ENCODE data around the gene TBX5.
A peak's percentile ranks its signal among the peaks of the same experiment; 100 is the strongest.

Gene TBX5

DNA sequence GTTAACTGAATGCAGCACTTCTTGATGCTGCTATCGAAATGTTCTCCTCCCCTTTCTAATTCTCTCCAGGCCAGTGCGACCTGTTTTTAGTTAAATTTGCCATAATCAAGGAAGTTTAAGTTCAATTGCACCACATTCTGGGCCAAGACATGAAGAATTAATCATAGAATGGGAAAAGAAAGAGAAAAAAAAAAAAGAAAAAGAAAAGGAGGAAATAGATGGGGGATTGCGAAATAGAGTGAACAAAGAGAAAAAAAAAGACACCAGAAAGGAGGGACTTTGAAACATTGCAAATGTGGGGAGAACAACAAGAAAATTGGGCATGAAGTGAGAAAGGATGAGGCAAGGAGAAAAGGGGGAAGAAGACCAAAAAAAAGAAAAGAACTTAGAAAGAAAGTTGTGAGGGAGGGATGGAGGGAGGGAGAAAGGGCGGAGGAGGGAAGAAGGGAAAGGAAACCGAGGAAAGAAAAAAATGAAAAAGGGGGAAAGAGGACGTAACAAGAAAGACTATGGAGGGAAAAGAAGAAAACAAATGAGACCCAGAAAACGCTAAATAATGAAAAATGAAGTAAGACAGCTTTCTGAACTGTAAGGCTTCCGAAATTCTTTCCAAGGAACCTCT lies 32.8 kb upstream of the TBX5 start:
- no peak for DNase-seq (ENCODE audit: low read depth)
- no peak overlapping the region for H3K4me3 ChIP-seq (ENCODE audit: low read depth, low read length)

DNA sequence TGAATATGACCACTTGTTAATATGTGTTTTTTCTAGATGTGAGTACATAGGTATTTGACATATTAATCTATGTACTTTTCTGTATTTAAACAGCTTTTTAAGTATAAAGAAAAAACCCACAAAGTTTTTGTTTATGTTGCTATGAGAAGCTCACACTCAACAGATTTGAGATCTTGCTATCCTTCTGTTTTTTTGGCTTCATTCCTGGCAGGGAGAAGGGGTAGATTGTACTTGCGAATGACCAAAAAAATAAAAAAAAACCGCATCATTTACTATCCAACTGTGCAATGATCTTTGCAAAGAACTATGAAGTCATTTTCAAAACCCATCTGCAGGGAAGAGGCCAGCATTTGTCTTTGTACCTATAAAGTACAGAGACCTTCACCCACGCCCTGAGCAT lies 28.4 kb upstream of the TBX5 start:
- DNase-seq (ENCODE audit: low read depth): no peak
- no peak overlapping the region for H3K4me3 ChIP-seq (ENCODE audit: low read depth, low read length)

DNA sequence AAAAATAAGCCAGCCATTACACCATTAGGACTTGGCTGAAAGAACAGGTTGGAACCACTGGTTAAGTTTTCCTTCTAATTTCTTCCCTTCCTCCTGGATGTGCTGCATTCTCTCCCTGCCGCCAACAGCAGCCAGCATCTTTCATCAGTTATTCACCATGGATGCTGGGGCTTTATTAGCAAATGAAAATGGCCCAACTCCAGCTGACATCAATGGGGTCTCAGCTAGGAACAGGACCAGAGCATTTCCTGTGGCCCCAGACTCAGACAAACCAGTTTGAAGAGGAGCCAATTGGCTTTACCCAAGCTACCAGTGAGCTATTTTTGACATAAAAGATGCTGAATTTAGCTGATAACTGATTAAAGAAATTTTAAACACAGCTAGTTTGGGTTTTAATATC lies 26.0 kb upstream of the TBX5 start:
- DNase-seq (ENCODE audit: low read depth): no peak
- H3K4me3 ChIP-seq (ENCODE audit: low read depth, low read length): no peak overlapping the region

DNA sequence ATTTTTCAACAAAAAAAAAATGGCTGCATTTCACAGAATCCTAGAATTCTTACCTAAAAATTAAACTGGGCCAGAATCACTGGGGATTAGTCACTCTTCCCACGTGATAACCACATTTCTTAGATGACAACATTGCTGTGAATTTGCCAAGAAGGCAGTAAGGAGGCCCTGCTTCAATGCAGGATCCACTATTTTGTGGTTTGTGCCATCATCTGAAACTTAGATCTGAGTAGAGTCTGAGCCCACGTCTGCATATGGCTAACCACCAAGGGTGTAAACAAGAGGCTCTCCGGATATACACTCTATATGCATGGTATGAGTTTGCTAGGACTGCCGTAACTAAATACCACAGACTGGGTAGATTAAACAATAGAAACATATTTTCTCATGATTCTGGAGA lies 24.4 kb upstream of the TBX5 start:
- DNase-seq (ENCODE audit: low read depth): peak; percentile 56

DNA sequence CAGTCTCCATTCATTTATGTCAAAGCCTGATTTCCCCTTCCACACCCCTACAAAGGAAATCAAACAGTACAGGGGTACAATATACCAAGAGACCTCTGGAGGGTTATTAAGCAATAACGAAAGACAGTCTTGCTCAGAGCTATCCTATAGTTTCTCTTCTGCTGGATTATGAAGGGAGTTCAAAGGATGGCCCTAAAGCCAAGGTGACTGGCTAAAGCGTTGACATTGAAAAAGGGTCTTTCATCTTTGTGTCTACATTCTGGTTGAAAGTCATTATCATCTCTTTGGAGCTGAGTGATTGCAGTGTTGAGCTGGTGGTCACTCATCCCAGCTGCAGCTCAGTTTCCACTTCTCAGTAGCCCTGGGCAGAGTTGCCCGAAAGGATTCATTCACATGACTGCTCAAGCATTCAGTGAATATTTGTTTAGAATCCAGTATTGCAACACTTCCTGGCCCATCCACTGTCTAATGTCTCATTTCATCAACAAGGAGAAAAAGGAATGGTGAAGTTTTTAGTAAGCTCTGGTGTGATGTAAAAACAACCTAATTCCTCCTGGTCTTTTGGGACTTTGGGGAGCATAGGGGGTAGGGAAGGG lies 19.2 kb upstream of the TBX5 start:
- no peak overlapping the region for H3K4me3 ChIP-seq (ENCODE audit: low read depth, low read length)
- DNase-seq (ENCODE audit: low read depth): no peak

More for the DNA sequence above, 24.4 kb upstream of the TBX5 start:
- H3K4me3 ChIP-seq (ENCODE audit: low read depth, low read length): no peak overlapping the region

DNA sequence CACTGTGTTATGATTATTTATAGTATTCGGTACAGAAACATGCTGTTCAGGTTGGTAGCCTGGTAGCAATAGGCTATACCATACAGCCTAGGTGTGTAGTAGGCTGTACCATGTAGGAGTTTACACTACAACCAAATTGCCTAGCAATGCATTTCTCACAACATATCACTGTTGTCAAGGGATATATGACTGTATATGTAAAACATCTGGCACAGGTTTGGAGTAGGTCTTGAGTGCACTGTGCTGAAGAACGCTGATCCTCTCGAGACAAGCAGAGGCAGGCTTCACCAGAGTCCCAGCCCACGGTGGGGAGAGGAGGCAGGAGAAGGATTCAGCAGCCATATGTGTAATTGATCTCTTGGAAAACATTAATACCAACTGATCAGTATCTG lies 15.0 kb upstream of the TBX5 start:
- DNase-seq (ENCODE audit: low read depth): no peak
- H3K4me3 ChIP-seq (ENCODE audit: low read depth, low read length): no peak overlapping the region

DNA sequence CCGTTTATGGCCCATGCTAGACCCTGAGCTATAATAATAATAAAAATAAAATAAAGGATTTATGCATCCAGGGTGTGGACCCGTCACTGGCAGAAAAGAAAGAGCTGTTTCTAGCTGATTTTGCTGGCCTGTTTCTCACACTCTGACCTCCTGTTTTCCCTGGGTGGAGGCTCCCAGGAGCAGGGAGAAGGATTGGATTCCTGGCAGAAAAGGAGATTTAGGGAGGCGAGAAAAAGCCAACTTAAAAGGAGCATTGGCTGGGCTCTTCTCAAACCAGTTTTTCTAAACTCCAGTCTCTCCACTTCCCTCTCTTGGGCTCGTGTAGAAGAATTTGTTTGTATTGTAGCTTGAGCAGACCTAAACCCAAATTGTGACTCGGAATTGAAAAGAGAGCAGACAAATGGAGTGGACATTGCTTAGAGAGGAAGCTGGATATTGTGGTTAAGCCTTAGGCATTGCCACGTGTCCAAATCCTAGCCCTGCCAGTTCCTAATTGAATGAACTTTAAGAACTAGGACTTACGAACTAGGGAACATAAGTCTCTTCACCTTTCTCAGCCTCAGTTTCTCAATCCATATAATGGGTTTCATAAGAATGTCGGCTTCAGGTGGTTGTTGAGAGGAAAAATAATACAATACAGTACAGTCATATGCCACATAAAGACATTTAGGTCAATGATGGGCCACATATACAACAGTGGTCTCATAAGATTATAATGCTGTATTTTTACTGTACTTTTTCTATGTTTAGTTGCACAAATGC lies 14.4 kb upstream of the TBX5 start:
- no peak for DNase-seq (ENCODE audit: low read depth)
- no peak overlapping the region for H3K4me3 ChIP-seq (ENCODE audit: low read depth, low read length)

DNA sequence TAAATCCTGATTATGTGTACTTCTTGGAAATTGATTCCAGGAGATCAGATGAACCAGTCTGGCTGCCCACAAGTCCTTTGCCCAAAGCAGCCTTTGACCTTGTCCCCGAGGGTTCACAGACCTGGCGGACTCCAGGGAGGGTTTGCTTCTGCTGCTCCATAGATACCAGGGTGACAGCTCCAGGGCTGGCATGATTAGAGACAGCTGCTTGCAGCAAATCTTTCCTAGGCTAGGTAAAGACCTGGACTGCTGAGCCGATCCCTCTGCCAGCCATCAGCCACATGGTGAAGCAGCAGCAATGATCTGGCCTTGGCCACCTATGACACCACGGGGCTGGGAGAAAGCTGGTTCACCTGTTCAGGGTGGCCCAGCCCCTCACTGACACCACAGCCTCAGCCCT lies 10.1 kb upstream of the TBX5 start:
- H3K4me3 ChIP-seq (ENCODE audit: low read depth, low read length): no peak overlapping the region
- no peak for DNase-seq (ENCODE audit: low read depth)

DNA sequence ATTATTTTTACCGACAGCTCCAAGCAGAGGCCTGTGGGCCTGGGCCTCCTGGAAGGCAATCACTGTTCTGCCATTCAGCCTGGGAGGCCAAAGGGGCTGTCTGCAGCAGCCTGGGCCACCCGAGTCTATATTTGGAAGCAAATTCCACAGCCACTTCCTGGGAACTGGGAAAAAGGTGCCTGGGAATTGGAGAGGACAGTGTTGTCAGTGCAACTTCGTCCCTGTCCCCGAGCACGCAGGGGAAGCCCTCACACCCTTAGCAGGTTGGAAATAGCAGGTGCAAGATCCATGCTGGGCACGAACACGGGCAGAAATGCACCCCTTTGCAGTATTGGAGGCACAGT lies 9.6 kb upstream of the TBX5 start:
- no peak overlapping the region for H3K4me3 ChIP-seq (ENCODE audit: low read depth, low read length)
- no peak for DNase-seq (ENCODE audit: low read depth)

DNA sequence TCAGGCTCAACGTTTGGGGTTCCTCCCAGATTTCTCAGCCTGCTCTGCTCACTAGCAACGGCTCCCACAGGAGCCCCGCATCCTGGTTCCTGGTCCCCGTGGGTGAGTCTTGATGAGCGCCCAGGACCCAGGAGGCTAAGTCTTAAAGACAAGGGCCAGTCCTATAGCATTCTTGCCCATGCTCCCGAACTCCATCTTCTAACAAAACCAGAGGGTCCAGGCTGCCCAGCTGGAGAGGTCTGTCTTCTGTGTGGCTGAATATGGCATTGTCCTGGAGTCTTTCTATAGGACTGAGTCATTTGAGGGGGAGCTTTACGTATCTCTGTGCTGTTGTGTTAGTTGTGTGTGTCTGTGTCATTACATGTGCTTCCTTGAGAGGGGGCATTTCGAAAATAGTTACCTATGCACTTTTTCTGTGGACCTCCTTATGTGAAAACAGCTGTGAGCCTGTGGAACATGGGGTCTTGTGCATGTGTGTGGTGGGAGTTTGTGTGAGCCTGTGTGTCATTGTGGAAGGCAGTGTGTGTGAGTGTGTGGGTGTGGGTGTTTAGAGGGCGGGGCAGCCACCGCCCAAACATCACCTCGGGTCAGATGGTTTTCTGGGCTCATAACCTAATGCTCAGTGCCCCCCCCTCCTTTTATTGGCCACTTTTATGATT lies 9.1 kb upstream of the TBX5 start:
- DNase-seq (ENCODE audit: low read depth): no peak
- no peak overlapping the region for H3K4me3 ChIP-seq (ENCODE audit: low read depth, low read length)

DNA sequence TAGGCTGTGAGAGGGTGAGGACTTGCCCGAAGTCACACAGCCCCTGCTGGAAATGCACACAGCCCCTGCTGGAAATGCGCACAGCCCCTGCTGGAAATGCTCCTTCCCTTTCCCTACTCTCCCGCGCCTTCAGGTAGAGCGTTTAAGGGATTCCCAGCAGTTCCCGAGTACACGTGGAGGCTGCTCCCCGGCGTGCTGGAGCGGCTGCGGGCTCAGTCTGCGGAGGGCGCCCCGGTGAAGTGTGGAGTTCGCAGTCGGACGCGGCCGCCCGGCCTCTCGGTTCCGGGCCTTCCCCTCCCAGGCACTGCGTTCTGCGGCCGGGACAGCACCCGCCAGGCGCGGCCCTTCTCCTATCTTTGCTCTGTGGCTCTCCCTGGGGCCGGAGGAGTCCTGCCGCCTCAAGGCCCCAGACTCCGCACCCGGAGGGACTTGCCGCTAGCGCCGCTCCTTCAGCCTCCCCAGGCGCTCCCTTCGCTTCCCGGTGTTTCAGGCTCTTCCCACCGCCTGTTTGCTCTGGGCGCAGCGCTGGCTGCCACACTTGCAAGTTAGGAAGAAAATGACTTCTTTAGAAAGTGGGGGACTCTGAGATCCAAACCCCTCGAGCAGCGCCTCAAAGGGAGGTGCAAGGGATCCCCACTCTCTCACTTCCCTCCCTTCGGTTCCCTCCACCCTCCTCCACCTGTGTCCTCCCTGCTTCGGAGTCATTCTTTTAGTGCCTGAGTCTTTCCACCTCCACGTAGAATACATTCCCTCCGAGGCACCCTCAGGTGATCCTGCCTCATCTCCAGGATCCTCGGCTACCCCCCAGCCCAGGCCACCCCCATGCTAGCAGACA lies 8.3 kb upstream of the TBX5 start:
- H3K4me3 ChIP-seq (ENCODE audit: low read depth, low read length): no peak overlapping the region
- DNase-seq (ENCODE audit: low read depth): no peak

DNA sequence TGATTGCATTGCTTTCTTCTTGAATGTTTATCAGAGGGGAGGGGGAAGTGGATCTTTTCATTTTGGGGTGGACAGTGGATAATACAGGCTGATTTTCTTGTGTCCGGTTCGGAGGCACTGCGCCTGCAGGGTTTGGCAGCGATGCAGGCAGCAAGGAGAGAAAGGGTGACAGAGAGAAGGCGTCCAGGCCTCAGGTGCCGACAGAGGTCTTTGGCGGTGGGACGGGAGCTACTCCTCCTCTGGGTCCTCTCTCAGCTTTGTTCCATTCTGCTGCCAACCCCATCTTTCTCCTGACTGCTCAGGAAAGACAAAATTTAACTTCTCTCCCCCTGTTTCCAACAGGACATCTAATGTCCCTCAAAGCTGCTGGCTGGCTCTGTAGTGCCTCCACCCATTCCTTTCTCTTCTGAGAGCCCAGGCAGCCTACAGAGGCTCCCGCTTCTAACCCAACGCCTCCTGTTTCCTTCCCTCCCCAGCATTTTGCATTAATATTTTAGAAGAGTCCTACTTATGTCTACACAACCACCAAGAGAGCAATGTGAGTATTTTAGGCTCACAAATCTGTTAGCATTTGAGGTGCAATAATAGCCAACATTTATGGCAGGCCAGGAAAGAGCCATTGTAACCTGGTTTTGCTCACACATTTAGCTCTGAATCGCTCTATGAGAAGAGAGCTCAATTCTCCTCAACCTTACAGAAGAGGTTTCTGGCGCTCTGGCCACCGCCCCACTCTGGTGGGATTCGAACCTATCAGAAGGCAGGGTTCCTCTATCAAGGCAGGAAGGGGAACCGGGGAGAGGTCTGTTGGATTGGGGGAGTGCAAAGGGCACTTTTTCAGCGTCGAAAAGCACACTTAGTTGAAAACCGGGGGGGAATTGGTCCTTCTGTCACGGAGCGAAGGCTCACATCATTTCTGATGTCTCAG lies 7.1 kb upstream of the TBX5 start:
- no peak for DNase-seq (ENCODE audit: low read depth)
- no peak overlapping the region for H3K4me3 ChIP-seq (ENCODE audit: low read depth, low read length)

DNA sequence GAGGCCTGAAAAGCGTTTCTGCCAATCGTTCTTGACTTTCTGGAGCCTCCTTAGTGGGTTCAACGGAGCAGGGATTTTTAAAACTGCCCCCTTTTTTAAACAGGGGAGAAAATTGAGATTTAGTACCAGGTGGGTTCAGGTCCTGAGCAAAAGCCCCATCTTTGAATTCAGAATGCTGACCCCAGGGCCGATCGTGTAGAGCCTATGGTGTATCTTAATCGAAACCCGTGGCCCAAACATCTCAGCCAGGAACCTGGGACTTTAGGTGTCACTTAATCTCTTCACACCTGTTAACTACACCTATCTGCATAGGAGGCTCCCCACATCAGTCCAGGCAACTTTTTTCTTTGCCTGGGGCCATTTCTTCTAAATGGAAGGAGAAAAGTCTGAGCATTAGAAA lies 6.4 kb upstream of the TBX5 start:
- DNase-seq (ENCODE audit: low read depth): no peak

DNA sequence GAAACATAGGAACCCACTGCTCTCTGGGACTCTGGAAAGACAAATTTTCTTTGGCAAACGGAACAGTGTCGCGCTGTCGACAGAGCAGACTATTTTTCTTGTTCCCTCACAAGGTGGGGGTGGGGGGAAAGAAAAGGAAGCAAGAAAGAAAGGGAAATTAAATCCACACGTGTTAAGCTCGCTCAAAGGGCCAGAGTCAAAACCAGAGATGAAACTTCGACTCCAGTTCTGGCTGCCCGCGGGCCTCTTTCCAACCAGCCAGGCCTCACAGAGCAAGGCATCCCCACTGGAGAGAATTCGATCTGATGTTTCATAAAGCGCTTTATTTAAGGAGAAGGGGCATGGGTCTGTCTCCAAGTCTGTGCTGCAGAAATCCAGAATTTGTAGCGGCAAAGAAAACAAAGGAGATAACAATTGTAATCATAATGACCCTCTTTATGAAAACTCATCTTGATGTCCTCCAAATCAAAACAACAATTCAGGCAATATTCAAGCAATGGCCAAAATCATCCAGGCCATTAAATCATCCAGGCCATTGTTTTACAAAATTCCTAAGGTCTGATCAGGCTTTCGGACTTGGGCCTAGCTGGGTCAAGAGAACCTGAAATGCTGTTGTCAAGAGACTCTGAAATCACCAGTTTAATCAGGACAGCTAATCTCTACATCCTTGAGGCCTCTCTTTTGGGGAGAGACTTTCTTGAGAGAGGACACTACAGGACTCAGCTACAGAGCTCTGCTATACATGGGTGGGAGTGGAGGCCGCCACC lies 5.3 kb upstream of the TBX5 start:
- H3K4me3 ChIP-seq (ENCODE audit: low read depth, low read length): no peak overlapping the region
- DNase-seq (ENCODE audit: low read depth): no peak

More for the DNA sequence above, 6.4 kb upstream of the TBX5 start:
- H3K4me3 ChIP-seq (ENCODE audit: low read depth, low read length): no peak overlapping the region

DNA sequence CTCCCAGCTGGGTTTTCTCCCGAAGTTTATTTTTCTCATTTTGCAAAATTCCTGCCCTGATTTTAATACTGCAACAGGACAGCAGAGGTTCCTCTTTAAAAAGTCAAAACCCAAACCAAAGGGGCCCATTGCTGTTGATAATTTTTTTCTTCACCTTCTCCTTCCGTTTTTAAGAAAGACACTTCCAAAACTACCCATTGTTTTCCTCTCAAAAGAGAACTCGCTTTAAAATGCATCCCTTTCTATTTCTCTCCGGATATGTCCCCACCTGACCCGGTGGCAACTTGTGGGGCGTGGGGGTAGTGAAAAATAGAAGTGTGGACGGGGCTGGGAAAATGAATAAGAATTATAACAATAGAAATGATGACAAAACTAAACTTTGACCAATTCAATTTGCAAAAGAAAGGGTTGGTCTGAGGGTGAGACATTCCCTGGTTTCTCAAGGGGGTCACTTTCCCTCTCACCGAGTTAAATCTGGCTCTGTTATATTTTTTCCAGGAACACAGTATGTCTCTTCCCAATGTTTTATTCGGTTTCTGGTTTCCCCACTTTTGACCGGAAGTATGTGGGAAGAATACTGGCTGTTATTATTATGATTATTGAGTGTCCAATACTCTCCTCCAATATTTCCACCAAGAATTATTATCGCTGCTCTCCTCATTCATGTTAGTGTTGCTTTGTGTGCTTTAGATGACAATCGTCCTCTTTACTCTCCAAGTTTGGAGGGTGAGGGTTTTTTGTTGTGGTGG lies 4.1 kb upstream of the TBX5 start:
- DNase-seq (ENCODE audit: low read depth): no peak
- H3K4me3 ChIP-seq (ENCODE audit: low read depth, low read length): peak overlapping the region; percentile 51

DNA sequence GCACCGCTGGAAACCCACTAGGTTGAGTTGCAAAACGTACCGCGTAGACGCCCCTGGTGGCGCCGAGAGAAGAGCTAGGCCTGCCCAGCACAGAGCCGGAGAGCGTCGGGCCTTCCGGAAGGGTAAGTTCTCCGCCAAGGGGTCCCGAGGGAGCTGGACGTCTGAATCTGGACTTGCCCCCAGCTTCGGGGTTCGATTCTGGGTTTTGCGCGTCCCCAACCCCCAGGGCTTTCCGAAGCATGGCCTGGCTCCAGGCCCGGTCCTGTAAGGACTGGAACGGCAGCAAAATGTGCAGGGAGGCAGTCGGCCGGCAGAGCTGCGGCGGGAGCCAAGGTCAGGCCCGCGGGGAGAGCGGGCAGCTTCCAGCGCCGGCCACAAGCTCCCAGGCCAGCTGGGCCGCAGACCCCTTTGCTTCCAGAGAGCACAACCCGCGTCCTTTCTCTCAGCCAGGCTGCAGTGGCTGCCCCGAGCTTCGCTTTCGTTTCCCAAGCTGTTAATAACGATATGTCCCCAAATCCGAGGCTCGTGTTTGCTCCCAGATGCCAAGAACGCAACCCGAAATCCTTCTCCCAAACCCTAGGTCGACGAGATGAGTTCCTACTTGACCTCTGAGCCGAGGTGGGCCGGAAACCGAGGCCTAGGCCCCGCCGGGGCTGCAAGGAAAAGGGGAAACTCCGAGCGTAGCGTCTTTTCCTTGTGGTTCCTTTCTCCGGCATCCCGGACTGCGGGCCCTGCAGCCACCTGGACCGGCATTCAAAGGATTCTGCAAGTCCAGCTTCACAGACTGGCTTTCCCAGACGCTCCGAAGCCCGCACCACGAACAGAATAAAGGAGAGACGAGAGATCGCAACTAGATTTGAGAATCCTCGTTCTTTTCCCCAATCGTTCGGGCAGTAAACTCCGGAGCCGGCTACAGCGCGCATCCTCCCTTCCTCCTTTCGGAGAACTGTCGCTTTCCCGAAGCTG lies 3.2 kb upstream of the TBX5 start:
- peak overlapping the region; percentile 51 for H3K4me3 ChIP-seq (ENCODE audit: low read depth, low read length)
- no peak for DNase-seq (ENCODE audit: low read depth)

All from skeletal muscle cell (primary cell).